IMR-90 (cell line): ENCODE measurements around the gene VAV3. TPM values are rescaled to one million over a fixed set of nuclear protein-coding genes. Genes with fewer than 3 reads are reported as not detected.

ENCODE experiments used
- ATAC-seq: fragments of 200-7000 bp; cut with Tn5 transposase; 2 replicates; pipeline ENCODE4 v1.9.1; 2020; ENCODE audit warnings: low read depth, mild to moderate bottlenecking, moderate library complexity
- BruUV-seq: library from RNA; stranded (reverse); fragments of 400-500 nt; replicated peaks from 2 replicates; lab custom pipeline; 2021; lab: Mats Ljungman, UMichigan
- CTCF ChIA-PET: fragments of 300-600 bp; formaldehyde crosslinking; extraction: SDS; loops from one replicate; lab custom pipeline; 2021; ENCODE audit warnings: antibody characterized with exemption; lab: Yijun Ruan, JAX
- POLR2A ChIA-PET: fragments of 300-600 bp; sonication (Branson Sonifier 250); formaldehyde crosslinking; loops from one replicate; lab custom pipeline; 2022; ENCODE audit warnings: antibody characterized with exemption; ENCODE audit not compliant: unreplicated experiment; lab: Charles Lee
- DNase-seq: peaks from one replicate; pipeline ENCODE4 v3.0.0; 2013
- H2AFZ ChIP-seq: replicated peaks from 2 replicates; pipeline ENCODE3; 2013; ENCODE audit warnings: low read length, mild to moderate bottlenecking; ENCODE audit not compliant: poor library complexity
- H2AK5ac ChIP-seq: 2 replicates; pipeline ENCODE4 v1.6.1; 2013; ENCODE audit warnings: low read depth, low read length, inconsistent platforms
- H2AK9ac ChIP-seq: replicated peaks from 2 replicates; pipeline ENCODE3; 2013; ENCODE audit warnings: mild to moderate bottlenecking, low read depth, low read length, moderate library complexity; ENCODE audit not compliant: poor library complexity
- H2BK120ac ChIP-seq: 2 replicates; pipeline ENCODE4 v1.6.1; 2013; ENCODE audit warnings: low read depth, low read length, inconsistent platforms
- H2BK15ac ChIP-seq: 3 replicates; pipeline ENCODE4 v1.6.1; 2013; ENCODE audit warnings: low read depth, low read length, inconsistent platforms
- H2BK20ac ChIP-seq: 2 replicates; pipeline ENCODE4 v1.6.1; 2013; ENCODE audit warnings: low read depth, mild to moderate bottlenecking, inconsistent platforms, low read length, moderate library complexity
- H2BK5ac ChIP-seq: 2 replicates; pipeline ENCODE4 v1.6.1; 2013; ENCODE audit warnings: mild to moderate bottlenecking, low read depth, low read length, inconsistent platforms; ENCODE audit not compliant: poor library complexity, severe bottlenecking
- H3K14ac ChIP-seq: replicated peaks from 2 replicates; pipeline ENCODE4 v1.6.1; 2013; ENCODE audit warnings: low read depth, low read length, inconsistent platforms
- H3K18ac ChIP-seq: 2 replicates; pipeline ENCODE4 v1.6.1; 2013; ENCODE audit warnings: low read depth, low read length, control low read depth
- H3K23ac ChIP-seq: 2 replicates; pipeline ENCODE4 v1.6.1; 2013; ENCODE audit warnings: low read depth, low read length, inconsistent platforms
- H3K27ac ChIP-seq: 2 replicates; pipeline ENCODE4 v1.5.1; 2013; ENCODE audit warnings: mild to moderate bottlenecking, control low read depth, low read length; ENCODE audit not compliant: insufficient read depth
- H3K27me3 ChIP-seq: 2 replicates; pipeline ENCODE4 v1.6.1; 2013; ENCODE audit warnings: low read length; ENCODE audit not compliant: control insufficient read depth, insufficient read depth
- H3K36me3 ChIP-seq: 2 replicates; pipeline ENCODE4 v1.6.1; 2013; ENCODE audit warnings: low read length, mixed read lengths; ENCODE audit not compliant: control insufficient read depth, insufficient read depth
- H3K4ac ChIP-seq: 2 replicates; pipeline ENCODE4 v1.6.1; 2013; ENCODE audit warnings: low read depth, low read length, inconsistent platforms
- H3K4me1 ChIP-seq: 2 replicates; pipeline ENCODE4 v1.6.1; 2013; ENCODE audit warnings: low read length, mixed read lengths; ENCODE audit not compliant: control insufficient read depth, insufficient read depth
- H3K4me2 ChIP-seq: 2 replicates; pipeline ENCODE4 v1.6.1; 2013; ENCODE audit warnings: low read depth, mild to moderate bottlenecking, control low read depth, low read length, moderate library complexity
- H3K4me3 ChIP-seq: 2 replicates; pipeline ENCODE4 v1.5.1; 2013; ENCODE audit warnings: low read depth, mild to moderate bottlenecking, control low read depth, low read length, moderate library complexity; ENCODE audit not compliant: insufficient read depth
- H3K56ac ChIP-seq: 2 replicates; pipeline ENCODE4 v1.6.1; 2013; ENCODE audit warnings: low read length, inconsistent platforms; ENCODE audit not compliant: insufficient read depth; ENCODE audit errors: extremely low read depth
- H3K79me1 ChIP-seq, 2 experiments: 2 replicates each; pipeline ENCODE4 v1.6.1; 2013; ENCODE audit warnings: low read length in 2 of 2, inconsistent platforms in 1 of 2, low read depth in 1 of 2
- H3K9ac ChIP-seq: 2 replicates; pipeline ENCODE4 v1.6.1; 2013; ENCODE audit warnings: low read depth, low read length, control low read depth
- H3K9me1 ChIP-seq: 2 replicates; pipeline ENCODE4 v1.6.1; 2013; ENCODE audit warnings: low read length, inconsistent platforms; ENCODE audit not compliant: insufficient read depth
- H3K9me3 ChIP-seq: 2 replicates; pipeline ENCODE4 v1.6.1; 2013; ENCODE audit warnings: low read length; ENCODE audit not compliant: control insufficient read depth, insufficient read depth
- H4K20me1 ChIP-seq: 2 replicates; pipeline ENCODE4 v1.6.1; 2013; ENCODE audit warnings: low read length, inconsistent platforms; ENCODE audit not compliant: insufficient read depth
- H4K5ac ChIP-seq: 2 replicates; pipeline ENCODE4 v1.6.1; 2013; ENCODE audit warnings: mild to moderate bottlenecking, low read depth, low read length, control low read depth
- H4K8ac ChIP-seq, 2 experiments: 2 replicates each; pipeline ENCODE4 v1.6.1; 2013; ENCODE audit warnings: low read depth in 2 of 2, low read length in 2 of 2, control low read depth in 1 of 2, inconsistent platforms in 1 of 2
- H4K91ac ChIP-seq: 2 replicates; pipeline ENCODE4 v1.6.1; 2013; ENCODE audit warnings: low read depth, low read length, inconsistent platforms; ENCODE audit not compliant: insufficient read depth
- BHLHE40 ChIP-seq: fragments of 150-350 bp; IDR thresholded peaks from 2 replicates; pipeline ENCODE4 v1.6.1; 2016; ENCODE audit warnings: mild to moderate bottlenecking, low read depth, low read length
- CEBPB ChIP-seq: IDR thresholded peaks from 2 replicates; pipeline ENCODE4 v1.6.1; 2012; ENCODE audit warnings: low read depth, low read length, improper control_type of control experiment
- MAFK ChIP-seq: IDR thresholded peaks from 2 replicates; pipeline ENCODE4 v1.6.1; 2012; ENCODE audit warnings: low read depth, low read length, improper control_type of control experiment
- MXI1 ChIP-seq: IDR thresholded peaks from 2 replicates; pipeline ENCODE4 v1.6.1; 2012; ENCODE audit warnings: low read depth, mild to moderate bottlenecking, low read length, moderate library complexity, borderline replicate concordance
- WGBS, 2 experiments: methylation state at CpG; one replicate each; pipeline versions ENCODE4 v1.1.5 to v1.1.7; 2013; ENCODE audit warnings: missing lambda C conversion rate in 2 of 2; ENCODE audit not compliant: insufficient read length in 1 of 2; ENCODE audit errors: extremely low coverage in 2 of 2; 5-methylcytosine and 5-hydroxymethylcytosine counted together
- dilution Hi-C: fragments of 300-500 bp; cut with HindIII; formaldehyde crosslinking; loops from one replicate; pipeline ENCODE4 v1.14.3; 2018; ENCODE audit warnings: low sequenced_read_pairs; ENCODE audit not compliant: unreplicated experiment
- in situ Hi-C: fragments of 300-500 bp; cut with MboI; formaldehyde crosslinking; loops from 3 replicates; pipeline ENCODE4 v1.14.3; 2019; ENCODE audit warnings: low sequenced_read_pairs, inconsistent platforms, mixed read lengths
- intact Hi-C: fragments of 100-400 bp; cut with micrococcal nuclease; formaldehyde crosslinking; loops from 2 replicates; pipeline ENCODE4 v1.10.0; 2022
- polyA plus RNA-seq, 3 experiments: library from polyadenylated mRNA; depleted of rRNA; stranded (reverse); fragments of >200 nt; gene quantifications; 2 replicates each; pipeline ENCODE4 v1.2.3, GENCODE V29; 2012; ENCODE audit warnings: low replicate concordance in 1 of 3
- total RNA-seq: library from RNA; depleted of rRNA; stranded (reverse); fragments of >200 nt; gene quantifications from 2 replicates; pipeline ENCODE4 v1.2.3, GENCODE V29; 2012
- TF ChIP-seq, protein P1 (sequence below): conservative IDR thresholded peaks from 2 replicates; pipeline ENCODE4 v1.5.1; 2012; ENCODE audit warnings: mild to moderate bottlenecking, low read depth, low read length, improper control_type of control experiment

The VAV3 gene
- total and polyA plus RNA-seq, 2 of the 4 experiments (the other 2 are of a cell fraction): 0.12 to 0.18 TPM

DNA sequence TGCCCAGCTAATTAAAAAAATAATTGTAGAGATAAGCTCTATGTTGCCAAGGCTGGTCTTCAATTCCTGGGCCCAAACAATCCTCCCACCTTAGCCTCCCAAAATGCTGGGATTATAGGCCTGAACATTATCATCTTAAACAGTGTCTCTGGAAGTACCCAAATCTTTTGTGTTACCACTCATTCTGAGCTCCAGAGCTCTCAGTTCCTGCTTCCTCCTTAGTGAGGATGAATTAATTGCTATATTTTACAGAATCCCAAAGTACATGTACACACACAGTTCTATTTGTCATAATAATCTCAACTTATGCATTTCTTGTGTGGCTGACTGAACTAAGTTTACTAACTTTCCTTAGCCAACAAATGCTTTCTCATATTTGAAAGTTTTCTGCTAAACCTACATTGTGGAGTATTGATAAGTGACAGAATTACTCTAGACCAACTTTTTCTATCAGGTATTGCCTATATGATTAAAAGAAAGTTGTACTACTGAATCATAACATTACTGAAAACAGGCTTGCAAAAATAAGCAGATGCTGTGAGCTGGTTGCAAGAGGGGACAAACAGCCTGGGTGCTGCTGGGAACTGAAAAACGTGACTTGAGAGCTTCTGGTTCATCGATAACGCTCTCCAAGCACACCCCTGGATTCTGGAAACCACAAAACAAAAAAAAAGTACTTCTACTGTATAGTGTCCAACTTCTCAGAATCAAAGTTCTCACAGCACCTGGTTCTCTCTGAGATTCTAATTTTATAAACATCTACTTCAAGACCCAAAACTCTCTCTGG lies 15.3 kb downstream of the VAV3 start:
- Histone ChIP-seq H3K27ac (no peak overlapping the region), H3K4me1 (no peaks in the 10 kb centered on the region), H3K4ac (no peak overlapping the region), H3K14ac (no peak overlapping the region), H4K91ac (no peak overlapping the region), H2AFZ (no peak overlapping the region), H2AK5ac (no peak overlapping the region), H3K79me1 (no peaks in the 10 kb centered on the region), H3K23ac (no peak overlapping the region), H3K36me3 (no peaks in the 10 kb centered on the region), H3K9ac (no peak overlapping the region), H2BK5ac (no peak overlapping the region), H3K18ac (no peak overlapping the region), H4K8ac (no peak overlapping the region), H3K4me2 (no peak overlapping the region), H3K9me3 (no peaks in the 10 kb centered on the region), H3K27me3 (no peaks in the 10 kb centered on the region), H4K5ac (no peak overlapping the region), H2AK9ac (no peak overlapping the region), H3K4me3 (no peak overlapping the region), H2BK120ac (no peak overlapping the region), H3K56ac (no peak overlapping the region), H2BK20ac (no peak overlapping the region), H4K20me1 (no peaks in the 10 kb centered on the region), H2BK15ac (no peak overlapping the region), H3K9me1 (no peaks in the 10 kb centered on the region)
- ChIA-PET CTCF (no interaction called here), POLR2A (no interaction called here)
- WGBS, 2 experiments: no CpG with 5 or more reads among the region's 3 CpGs
- TF ChIP-seq, protein P1, sequence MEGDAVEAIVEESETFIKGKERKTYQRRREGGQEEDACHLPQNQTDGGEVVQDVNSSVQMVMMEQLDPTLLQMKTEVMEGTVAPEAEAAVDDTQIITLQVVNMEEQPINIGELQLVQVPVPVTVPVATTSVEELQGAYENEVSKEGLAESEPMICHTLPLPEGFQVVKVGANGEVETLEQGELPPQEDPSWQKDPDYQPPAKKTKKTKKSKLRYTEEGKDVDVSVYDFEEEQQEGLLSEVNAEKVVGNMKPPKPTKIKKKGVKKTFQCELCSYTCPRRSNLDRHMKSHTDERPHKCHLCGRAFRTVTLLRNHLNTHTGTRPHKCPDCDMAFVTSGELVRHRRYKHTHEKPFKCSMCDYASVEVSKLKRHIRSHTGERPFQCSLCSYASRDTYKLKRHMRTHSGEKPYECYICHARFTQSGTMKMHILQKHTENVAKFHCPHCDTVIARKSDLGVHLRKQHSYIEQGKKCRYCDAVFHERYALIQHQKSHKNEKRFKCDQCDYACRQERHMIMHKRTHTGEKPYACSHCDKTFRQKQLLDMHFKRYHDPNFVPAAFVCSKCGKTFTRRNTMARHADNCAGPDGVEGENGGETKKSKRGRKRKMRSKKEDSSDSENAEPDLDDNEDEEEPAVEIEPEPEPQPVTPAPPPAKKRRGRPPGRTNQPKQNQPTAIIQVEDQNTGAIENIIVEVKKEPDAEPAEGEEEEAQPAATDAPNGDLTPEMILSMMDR: no peak
- no peak for TF ChIP-seq MXI1
- no peak for TF ChIP-seq CEBPB
- TF ChIP-seq MAFK: no peak
- no peak for TF ChIP-seq BHLHE40
- intact Hi-C loops: no loop called here
- BruUV-seq: no TSS peak
- in situ Hi-C loops: no loop called here
- dilution Hi-C loops: no loop called here
- DNase-seq (no peak), ATAC-seq (no peak)
